Muscle layer of duodenum (tissue), 2 donors: ENCODE measurements around the gene VPS13D.

Experiments used
- H3K27ac ChIP-seq: one replicate; pipeline ENCODE4 v1.7.0; 2013; ENCODE audit warnings: mild to moderate bottlenecking, low read length
- H3K27me3 ChIP-seq: one replicate; pipeline ENCODE4 v1.7.0; 2013; ENCODE audit warnings: low read depth, mild to moderate bottlenecking, control low read depth, low read length
- H3K36me3 ChIP-seq, 2 donors: one replicate each; pipeline ENCODE4 v1.7.0; 2013; ENCODE audit warnings: low read length in 2 of 2, control low read depth in 1 of 2, mild to moderate bottlenecking in 1 of 2; ENCODE audit not compliant: insufficient read depth in 2 of 2, control insufficient read depth in 1 of 2
- H3K4me1 ChIP-seq, 2 donors: one replicate each; pipeline ENCODE4 v1.7.0; 2013; ENCODE audit warnings: low read length in 2 of 2, mild to moderate bottlenecking in 2 of 2, control low read depth in 1 of 2, moderate library complexity in 1 of 2; ENCODE audit not compliant: insufficient read depth in 2 of 2, control insufficient read depth in 1 of 2
- H3K4me3 ChIP-seq, 2 donors: one replicate each; pipeline ENCODE4 v1.7.0; 2013; ENCODE audit warnings: low read length in 2 of 2, low read depth in 1 of 2, mild to moderate bottlenecking in 1 of 2
- H3K9me3 ChIP-seq, 2 donors: one replicate each; pipeline ENCODE4 v1.7.0; 2013; ENCODE audit warnings: low read length in 2 of 2, control low read depth in 1 of 2, mild to moderate bottlenecking in 1 of 2; ENCODE audit not compliant: control insufficient read depth in 1 of 2
- donor health status: healthy.

VPS13D gene

DNA sequence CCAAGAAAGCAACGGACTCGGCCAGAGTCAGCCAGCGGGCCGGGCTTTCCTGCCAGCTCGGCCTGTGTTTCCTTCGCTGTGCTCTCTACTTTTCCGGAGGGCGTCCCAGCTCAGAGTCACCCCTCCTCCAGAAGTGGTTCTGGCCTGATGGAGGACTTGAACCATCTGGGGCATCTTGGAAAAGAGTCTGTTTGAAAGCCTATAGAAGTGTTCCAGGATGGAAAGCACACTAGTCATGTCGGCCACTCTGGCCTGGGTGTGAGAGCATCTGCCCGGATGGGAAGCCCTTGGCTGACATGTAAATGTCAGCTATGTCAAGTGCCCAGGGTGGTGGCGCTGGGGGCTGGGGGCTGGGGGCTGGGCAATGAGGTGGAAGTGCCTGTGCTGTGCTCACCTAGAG, 274.8 kb downstream of the VPS13D start:
- H3K27me3 ChIP-seq: no peaks in the 10 kb centered on the region
- H3K9me3 ChIP-seq: no peaks in the 10 kb centered on the region
- H3K36me3 ChIP-seq: peaks cover 0 to 11% of the 10 kb centered on the region in 2 donors
- no peak overlapping the region for H3K4me3 ChIP-seq
- no peak overlapping the region for H3K27ac ChIP-seq
- H3K4me1 ChIP-seq: no peaks in the 10 kb centered on the region

GRCh38 chr1:12505231-12505630, 275.4 kb downstream of the VPS13D start:
- Histone ChIP-seq H3K27me3 (no peaks in the 10 kb centered on the region), H3K4me3 (no peak overlapping the region), H3K4me1 (peaks cover 0 to under 1% of the 10 kb centered on the region in 2 donors), H3K36me3 (peaks cover 0 to 11% of the 10 kb centered on the region in 2 donors), H3K9me3 (no peaks in the 10 kb centered on the region), H3K27ac (no peak overlapping the region)

DNA sequence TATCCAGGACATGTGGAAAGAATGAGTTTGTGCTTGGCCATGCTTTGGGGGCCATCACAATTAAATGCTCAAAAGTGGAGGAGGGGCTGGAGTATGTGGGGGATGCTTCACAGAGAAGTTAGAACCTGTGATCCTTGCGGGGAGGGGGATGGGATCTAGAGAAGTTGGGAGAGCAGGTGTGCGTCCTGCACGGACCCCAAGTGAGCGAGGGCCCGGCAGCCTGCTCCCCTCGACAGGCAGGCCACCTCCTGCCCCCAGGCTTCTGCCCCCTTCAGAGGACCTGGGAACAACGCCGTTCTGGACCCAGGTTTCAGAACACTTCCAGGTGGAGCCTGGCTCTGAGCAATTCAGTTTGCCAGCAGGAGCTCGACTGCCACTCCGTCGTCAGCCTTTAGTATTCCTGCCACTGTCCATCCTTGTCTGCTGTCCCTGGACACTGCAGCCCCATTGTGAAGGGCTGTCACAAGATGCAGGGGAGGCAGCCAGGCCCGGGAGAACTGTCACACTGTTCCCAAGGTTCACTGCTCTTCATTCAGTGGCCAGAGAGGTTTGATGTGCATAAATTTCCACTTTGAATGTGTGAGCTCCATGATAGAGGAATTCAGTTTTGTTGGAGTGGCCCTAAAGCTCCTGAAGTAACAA, 275.9 kb downstream of the VPS13D start:
- no peak overlapping the region for H3K27ac ChIP-seq
- no peak overlapping the region for H3K4me3 ChIP-seq
- H3K4me1 ChIP-seq: peaks cover 4 to 5% of the 10 kb centered on the region in 2 donors
- peaks cover 0 to 11% of the 10 kb centered on the region in 2 donors for H3K36me3 ChIP-seq
- H3K9me3 ChIP-seq: no peaks in the 10 kb centered on the region
- no peaks in the 10 kb centered on the region for H3K27me3 ChIP-seq

DNA sequence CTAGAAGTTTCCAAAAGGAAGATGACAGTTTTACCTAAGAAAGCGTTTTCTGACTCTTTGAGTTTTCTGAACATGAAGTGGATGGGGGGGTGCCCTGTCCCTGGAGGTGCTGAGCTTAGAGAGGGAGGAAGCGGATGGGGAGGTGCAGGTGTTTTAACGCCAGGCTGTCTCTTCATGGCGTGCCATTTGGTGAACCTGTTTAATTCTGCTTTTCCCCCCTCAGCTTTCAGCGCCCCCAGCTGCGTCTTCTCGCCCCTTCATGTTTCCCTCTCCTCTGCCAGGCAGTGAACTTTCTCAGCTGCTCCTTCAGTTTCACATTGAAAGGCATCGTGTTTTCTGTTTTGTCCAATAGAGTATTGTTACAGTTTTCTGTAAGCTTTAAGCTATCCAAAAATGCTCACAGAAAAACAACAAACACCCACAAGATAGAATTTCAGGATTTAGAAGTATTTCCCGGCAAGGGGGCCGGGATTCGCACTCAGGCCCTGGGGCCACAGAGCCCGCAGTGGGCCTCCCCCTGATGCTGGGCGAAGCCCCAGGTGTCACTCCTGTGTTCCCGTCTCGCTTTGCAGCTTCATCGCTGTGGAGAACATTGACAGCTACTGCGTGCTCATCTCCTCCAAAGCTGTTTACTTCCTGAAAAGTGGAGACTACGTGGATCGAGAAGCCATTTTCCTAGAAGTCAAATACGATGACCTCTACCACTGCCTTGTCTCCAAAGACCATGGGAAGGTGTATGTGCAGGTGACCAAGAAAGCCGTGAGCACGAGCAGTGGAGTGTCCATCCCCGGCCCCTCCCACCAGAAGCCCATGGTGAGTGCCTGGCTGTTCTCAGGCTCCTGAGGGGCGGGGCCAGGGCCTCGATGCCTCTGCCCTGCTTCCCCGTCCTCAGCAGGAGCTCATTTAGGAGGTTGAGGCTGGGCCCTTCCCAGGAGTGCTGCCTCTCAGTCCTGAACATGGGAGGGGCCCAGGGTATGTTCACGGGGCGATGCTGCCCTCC, 276.8 kb downstream of the VPS13D start:
- H3K36me3 ChIP-seq: peaks cover 0 to 11% of the 10 kb centered on the region in 2 donors
- H3K9me3 ChIP-seq: no peaks in the 10 kb centered on the region
- peaks cover 7 to 11% of the 10 kb centered on the region in 2 donors for H3K4me1 ChIP-seq
- no peaks in the 10 kb centered on the region for H3K27me3 ChIP-seq
- H3K27ac ChIP-seq: no peak overlapping the region
- H3K4me3 ChIP-seq: no peak overlapping the region

DNA sequence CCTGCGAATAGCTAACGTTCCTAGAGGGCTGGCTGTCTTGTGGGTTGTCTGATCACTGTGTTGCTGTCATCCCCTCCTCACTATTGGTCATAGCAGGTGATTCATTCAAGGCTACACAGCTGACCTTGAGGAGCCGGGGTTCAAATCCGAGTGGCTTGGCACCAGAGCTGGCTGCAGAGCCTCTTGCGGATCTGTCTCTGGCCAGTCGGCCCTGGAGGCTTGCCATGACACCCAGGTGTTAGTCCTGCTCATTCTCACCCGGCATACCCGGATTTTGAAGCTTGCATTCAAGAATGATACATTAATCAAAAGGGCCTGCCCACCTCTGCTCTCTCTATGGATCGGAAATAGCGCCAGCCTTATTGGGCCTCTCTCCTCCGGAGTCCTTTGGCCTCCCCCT, 277.8 kb downstream of the VPS13D start:
- peaks cover 7 to 16% of the 10 kb centered on the region in 2 donors for H3K4me1 ChIP-seq
- H3K4me3 ChIP-seq: no peak overlapping the region
- no peaks in the 10 kb centered on the region for H3K27me3 ChIP-seq
- no peak overlapping the region for H3K27ac ChIP-seq
- H3K36me3 ChIP-seq: peaks cover 0 to 11% of the 10 kb centered on the region in 2 donors
- no peaks in the 10 kb centered on the region for H3K9me3 ChIP-seq

- H3K27me3 ChIP-seq: no peaks in the 10 kb centered on the region
- peaks cover 0 to 11% of the 10 kb centered on the region in 2 donors for H3K36me3 ChIP-seq
- no peak overlapping the region for H3K27ac ChIP-seq
- peaks cover 7 to 16% of the 10 kb centered on the region in 2 donors for H3K4me1 ChIP-seq
- H3K9me3 ChIP-seq: no peaks in the 10 kb centered on the region
- H3K4me3 ChIP-seq: no peak overlapping the region
Observed at GRCh38 chr1:12508849-12509248, 279.0 kb downstream of the VPS13D start.

DNA sequence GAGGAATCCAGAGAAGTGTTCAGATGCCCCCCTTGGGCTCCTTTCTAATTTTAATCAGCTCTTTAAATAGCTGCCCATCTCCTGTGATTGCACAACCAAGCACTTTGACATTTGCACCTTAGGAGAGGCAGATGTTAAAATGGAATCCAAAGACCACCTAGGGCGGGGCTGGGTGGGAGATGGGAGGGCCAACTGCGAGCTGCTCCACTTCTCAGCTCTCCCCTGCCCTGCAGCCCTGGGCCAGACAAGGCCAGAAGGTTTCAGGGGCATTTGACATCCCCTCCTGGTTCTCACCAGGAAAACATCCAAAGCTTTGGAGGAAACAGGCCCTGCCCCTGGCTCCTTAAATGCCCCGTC, 281.3 kb downstream of the VPS13D start:
- Histone ChIP-seq H3K4me1 (peaks cover 7 to 16% of the 10 kb centered on the region in 2 donors), H3K27me3 (no peaks in the 10 kb centered on the region), H3K4me3 (no peak overlapping the region), H3K27ac (peak overlapping the region; percentile 27), H3K36me3 (peaks cover 0 to 11% of the 10 kb centered on the region in 2 donors), H3K9me3 (no peaks in the 10 kb centered on the region)

DNA sequence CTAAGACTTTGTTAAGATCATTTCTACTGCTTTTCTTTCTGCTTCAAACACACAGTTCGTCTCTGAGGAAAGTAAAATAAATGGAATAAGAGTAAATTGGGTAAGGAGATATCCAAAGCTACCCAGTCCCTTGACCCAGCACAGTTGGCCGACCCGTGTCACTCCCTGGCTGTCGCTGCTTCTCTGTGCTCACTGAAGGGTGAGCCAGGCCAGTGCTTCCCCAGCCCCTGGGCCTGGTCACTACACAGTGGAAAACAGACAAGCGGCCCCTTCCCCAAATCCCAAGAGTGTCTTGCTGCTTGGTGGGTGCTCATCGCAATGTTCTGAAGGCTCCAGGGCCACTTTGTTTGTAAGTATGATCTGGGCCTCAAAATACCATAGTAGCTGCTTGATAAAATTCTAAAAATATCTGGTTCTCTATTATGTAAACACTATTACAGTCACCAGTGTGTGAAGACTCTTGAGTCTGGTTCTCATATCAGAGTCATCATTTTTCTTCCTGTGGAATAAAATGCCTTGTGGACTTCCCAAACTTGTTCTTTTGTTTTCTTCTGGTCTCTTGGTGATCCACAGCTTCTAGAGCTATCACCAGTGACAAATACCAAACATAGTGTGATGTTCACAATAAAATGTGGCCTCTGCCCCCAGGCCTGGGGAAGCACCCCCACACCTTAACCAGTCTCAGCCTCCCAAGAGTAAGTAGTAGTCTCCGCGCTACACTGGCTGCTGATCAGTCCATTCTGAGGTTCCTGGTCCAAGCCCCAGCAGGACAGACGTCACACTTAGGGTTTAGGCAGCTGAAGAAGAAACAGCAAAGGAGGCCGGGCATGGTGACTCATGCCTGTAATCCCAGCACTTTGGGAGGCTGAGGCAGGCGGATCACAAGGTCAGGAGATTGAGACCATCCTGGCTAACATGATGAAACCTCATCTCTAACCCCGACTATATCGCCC, 282.0 kb downstream of the VPS13D start:
- peaks cover 7 to 16% of the 10 kb centered on the region in 2 donors for H3K4me1 ChIP-seq
- H3K27ac ChIP-seq: no peak overlapping the region
- H3K9me3 ChIP-seq: no peaks in the 10 kb centered on the region
- H3K36me3 ChIP-seq: peaks cover 0 to 11% of the 10 kb centered on the region in 2 donors
- H3K27me3 ChIP-seq: no peaks in the 10 kb centered on the region
- no peak overlapping the region for H3K4me3 ChIP-seq

- Histone ChIP-seq H3K27me3 (no peaks in the 10 kb centered on the region), H3K9me3 (no peaks in the 10 kb centered on the region), H3K4me1 (peaks cover 7 to 16% of the 10 kb centered on the region in 2 donors), H3K4me3 (no peak overlapping the region), H3K36me3 (peaks cover 0 to under 1% of the 10 kb centered on the region in 2 donors), H3K27ac (no peak overlapping the region)
Observed at GRCh38 chr1:12513181-12513580, 283.4 kb downstream of the VPS13D start.

GRCh38 chr1:12514590-12514989, 284.8 kb downstream of the VPS13D start:
- H3K9me3 ChIP-seq: no peaks in the 10 kb centered on the region
- no peaks in the 10 kb centered on the region for H3K36me3 ChIP-seq
- H3K4me3 ChIP-seq: no peak overlapping the region
- no peaks in the 10 kb centered on the region for H3K27me3 ChIP-seq
- no peak overlapping the region for H3K27ac ChIP-seq
- H3K4me1 ChIP-seq: peaks cover 7 to 29% of the 10 kb centered on the region in 2 donors
